Measurements from ENCODE around the gene CKS1B. TPM values are rescaled to one million over a fixed set of nuclear protein-coding genes. Genes with fewer than 3 reads are reported as not detected.
A peak's percentile ranks its signal among the peaks of the same experiment; 100 is the strongest.

Gene CKS1B
- total and polyA plus RNA-seq, 9 of the 15 experiments (the other 6 are each of a cell fraction or from before 2014, with no cell fraction given): 215 to 1,103 (median 460) TPM

DNA sequence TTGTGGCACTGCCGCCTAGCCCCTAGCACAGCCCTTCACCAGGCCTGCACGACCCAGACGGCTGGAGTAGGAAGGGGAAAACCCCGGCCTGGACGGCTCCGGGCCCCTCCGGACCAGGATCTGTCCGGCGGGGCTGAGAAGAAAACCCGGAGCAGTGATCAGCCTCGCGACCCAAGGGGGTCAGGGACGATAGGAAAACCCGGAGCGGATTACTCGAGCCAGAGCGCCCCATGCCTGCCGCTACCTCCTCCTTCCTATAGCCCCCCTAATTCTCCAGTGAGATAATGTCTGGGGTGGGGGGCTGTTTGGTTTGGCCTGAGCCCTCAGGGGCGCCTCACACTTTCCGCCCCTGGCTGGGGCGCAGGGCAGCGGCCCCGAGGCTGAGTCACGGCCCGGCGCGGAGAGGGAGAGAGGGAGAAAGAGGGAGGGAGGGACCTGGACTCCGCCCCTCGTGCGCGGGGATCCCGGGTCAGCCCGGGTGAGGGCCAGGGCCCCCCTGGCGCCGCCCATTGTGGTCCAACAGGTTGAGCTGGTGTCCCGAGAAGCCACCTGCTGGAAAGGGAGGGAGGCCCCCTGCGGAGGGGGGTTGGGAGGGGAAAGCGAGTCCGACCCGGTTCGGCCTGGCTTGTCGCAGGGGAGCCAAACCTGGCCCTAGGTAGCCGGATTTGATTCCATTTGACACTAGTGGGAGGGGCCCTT is 26.4 kb downstream of the CKS1B start (continued):
- TF ChIP-seq LCOR (CRISPR knock-in tag; IDR thresholded peaks at IDR 0.05) (peak; percentile 63), ZNF586 (CRISPR knock-in tag; conservative IDR thresholded peaks at IDR 0.05) (0 out of 2 replicates have a peak, but pooled peaks have one; percentile 10), PPARD (CRISPR knock-in tag; IDR thresholded peaks at IDR 0.05) (no peak), PCBP1 (IDR thresholded peaks at IDR 0.05; ENCODE audit: low read depth, low read length, poor library complexity, severe bottlenecking) (peak; percentile 65), COPS2 (conservative IDR thresholded peaks at IDR 0.05) (no peak), YY1 (IDR thresholded peaks at IDR 0.05; ENCODE audit: borderline replicate concordance in 1 of 3, control insufficient read depth in 1 of 3, extremely low read depth in 1 of 3, insufficient read depth in 3 of 3, insufficient read length in 1 of 3, insufficient replicate concordance in 2 of 3, low read depth in 1 of 3, low read length in 2 of 3) (peak in 1 of 3 experiments; percentile 69), CEBPB (tag; IDR thresholded peaks at IDR 0.05) (no peak), EP400 (IDR thresholded peaks at IDR 0.05) (peak; percentile 94), LEF1 (IDR thresholded peaks at IDR 0.05) (peak; percentile 93)
- TF ChIP-seq, protein P1, sequence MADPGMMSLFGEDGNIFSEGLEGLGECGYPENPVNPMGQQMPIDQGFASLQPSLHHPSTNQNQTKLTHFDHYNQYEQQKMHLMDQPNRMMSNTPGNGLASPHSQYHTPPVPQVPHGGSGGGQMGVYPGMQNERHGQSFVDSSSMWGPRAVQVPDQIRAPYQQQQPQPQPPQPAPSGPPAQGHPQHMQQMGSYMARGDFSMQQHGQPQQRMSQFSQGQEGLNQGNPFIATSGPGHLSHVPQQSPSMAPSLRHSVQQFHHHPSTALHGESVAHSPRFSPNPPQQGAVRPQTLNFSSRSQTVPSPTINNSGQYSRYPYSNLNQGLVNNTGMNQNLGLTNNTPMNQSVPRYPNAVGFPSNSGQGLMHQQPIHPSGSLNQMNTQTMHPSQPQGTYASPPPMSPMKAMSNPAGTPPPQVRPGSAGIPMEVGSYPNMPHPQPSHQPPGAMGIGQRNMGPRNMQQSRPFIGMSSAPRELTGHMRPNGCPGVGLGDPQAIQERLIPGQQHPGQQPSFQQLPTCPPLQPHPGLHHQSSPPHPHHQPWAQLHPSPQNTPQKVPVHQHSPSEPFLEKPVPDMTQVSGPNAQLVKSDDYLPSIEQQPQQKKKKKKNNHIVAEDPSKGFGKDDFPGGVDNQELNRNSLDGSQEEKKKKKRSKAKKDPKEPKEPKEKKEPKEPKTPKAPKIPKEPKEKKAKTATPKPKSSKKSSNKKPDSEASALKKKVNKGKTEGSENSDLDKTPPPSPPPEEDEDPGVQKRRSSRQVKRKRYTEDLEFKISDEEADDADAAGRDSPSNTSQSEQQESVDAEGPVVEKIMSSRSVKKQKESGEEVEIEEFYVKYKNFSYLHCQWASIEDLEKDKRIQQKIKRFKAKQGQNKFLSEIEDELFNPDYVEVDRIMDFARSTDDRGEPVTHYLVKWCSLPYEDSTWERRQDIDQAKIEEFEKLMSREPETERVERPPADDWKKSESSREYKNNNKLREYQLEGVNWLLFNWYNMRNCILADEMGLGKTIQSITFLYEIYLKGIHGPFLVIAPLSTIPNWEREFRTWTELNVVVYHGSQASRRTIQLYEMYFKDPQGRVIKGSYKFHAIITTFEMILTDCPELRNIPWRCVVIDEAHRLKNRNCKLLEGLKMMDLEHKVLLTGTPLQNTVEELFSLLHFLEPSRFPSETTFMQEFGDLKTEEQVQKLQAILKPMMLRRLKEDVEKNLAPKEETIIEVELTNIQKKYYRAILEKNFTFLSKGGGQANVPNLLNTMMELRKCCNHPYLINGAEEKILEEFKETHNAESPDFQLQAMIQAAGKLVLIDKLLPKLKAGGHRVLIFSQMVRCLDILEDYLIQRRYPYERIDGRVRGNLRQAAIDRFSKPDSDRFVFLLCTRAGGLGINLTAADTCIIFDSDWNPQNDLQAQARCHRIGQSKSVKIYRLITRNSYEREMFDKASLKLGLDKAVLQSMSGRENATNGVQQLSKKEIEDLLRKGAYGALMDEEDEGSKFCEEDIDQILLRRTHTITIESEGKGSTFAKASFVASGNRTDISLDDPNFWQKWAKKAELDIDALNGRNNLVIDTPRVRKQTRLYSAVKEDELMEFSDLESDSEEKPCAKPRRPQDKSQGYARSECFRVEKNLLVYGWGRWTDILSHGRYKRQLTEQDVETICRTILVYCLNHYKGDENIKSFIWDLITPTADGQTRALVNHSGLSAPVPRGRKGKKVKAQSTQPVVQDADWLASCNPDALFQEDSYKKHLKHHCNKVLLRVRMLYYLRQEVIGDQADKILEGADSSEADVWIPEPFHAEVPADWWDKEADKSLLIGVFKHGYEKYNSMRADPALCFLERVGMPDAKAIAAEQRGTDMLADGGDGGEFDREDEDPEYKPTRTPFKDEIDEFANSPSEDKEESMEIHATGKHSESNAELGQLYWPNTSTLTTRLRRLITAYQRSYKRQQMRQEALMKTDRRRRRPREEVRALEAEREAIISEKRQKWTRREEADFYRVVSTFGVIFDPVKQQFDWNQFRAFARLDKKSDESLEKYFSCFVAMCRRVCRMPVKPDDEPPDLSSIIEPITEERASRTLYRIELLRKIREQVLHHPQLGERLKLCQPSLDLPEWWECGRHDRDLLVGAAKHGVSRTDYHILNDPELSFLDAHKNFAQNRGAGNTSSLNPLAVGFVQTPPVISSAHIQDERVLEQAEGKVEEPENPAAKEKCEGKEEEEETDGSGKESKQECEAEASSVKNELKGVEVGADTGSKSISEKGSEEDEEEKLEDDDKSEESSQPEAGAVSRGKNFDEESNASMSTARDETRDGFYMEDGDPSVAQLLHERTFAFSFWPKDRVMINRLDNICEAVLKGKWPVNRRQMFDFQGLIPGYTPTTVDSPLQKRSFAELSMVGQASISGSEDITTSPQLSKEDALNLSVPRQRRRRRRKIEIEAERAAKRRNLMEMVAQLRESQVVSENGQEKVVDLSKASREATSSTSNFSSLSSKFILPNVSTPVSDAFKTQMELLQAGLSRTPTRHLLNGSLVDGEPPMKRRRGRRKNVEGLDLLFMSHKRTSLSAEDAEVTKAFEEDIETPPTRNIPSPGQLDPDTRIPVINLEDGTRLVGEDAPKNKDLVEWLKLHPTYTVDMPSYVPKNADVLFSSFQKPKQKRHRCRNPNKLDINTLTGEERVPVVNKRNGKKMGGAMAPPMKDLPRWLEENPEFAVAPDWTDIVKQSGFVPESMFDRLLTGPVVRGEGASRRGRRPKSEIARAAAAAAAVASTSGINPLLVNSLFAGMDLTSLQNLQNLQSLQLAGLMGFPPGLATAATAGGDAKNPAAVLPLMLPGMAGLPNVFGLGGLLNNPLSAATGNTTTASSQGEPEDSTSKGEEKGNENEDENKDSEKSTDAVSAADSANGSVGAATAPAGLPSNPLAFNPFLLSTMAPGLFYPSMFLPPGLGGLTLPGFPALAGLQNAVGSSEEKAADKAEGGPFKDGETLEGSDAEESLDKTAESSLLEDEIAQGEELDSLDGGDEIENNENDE (IDR thresholded peaks at IDR 0.05; ENCODE audit: low read depth, low read length): no peak
- TF ChIP-seq, protein P2, sequence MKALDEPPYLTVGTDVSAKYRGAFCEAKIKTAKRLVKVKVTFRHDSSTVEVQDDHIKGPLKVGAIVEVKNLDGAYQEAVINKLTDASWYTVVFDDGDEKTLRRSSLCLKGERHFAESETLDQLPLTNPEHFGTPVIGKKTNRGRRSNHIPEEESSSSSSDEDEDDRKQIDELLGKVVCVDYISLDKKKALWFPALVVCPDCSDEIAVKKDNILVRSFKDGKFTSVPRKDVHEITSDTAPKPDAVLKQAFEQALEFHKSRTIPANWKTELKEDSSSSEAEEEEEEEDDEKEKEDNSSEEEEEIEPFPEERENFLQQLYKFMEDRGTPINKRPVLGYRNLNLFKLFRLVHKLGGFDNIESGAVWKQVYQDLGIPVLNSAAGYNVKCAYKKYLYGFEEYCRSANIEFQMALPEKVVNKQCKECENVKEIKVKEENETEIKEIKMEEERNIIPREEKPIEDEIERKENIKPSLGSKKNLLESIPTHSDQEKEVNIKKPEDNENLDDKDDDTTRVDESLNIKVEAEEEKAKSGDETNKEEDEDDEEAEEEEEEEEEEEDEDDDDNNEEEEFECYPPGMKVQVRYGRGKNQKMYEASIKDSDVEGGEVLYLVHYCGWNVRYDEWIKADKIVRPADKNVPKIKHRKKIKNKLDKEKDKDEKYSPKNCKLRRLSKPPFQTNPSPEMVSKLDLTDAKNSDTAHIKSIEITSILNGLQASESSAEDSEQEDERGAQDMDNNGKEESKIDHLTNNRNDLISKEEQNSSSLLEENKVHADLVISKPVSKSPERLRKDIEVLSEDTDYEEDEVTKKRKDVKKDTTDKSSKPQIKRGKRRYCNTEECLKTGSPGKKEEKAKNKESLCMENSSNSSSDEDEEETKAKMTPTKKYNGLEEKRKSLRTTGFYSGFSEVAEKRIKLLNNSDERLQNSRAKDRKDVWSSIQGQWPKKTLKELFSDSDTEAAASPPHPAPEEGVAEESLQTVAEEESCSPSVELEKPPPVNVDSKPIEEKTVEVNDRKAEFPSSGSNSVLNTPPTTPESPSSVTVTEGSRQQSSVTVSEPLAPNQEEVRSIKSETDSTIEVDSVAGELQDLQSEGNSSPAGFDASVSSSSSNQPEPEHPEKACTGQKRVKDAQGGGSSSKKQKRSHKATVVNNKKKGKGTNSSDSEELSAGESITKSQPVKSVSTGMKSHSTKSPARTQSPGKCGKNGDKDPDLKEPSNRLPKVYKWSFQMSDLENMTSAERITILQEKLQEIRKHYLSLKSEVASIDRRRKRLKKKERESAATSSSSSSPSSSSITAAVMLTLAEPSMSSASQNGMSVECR (CRISPR knock-in tag; IDR thresholded peaks at IDR 0.05): peak; percentile 83
